WERI-Rb-1 (cell line): Measurements from ENCODE around the gene ANAPC1.
A peak's percentile ranks its signal among the peaks of the same experiment; 100 is the strongest.
"Not testable (repeated sequence)": the region's sequence is repeated elsewhere in the genome, so short reads cannot be mapped to it uniquely, and the experiment has no call there.

Experiments used
- DNase-seq: peaks from one replicate; pipeline ENCODE4 v3.0.0-alpha.2; 2020
- H3K27ac ChIP-seq: fragments of 250-450 bp; sonication (Bioruptor Pico); 2 replicates; pipeline ENCODE4 v1.5.1; 2020; ENCODE audit warnings: mild to moderate bottlenecking, moderate library complexity
- H3K27me3 ChIP-seq: fragments of 250-450 bp; sonication (Bioruptor Pico); 2 replicates; pipeline ENCODE4 v1.5.1; 2021; ENCODE audit warnings: mild to moderate bottlenecking, low read depth, moderate library complexity; ENCODE audit not compliant: insufficient read depth, severe bottlenecking
- H3K36me3 ChIP-seq: fragments of 250-450 bp; sonication (Bioruptor Pico); 2 replicates; pipeline ENCODE4 v1.5.1; 2020; ENCODE audit warnings: mild to moderate bottlenecking, moderate library complexity
- H3K4me3 ChIP-seq: 2 replicates; pipeline ENCODE4 v1.5.1; 2011; ENCODE audit warnings: low read depth, mild to moderate bottlenecking, control low read depth, low read length
- H3K9me3 ChIP-seq: fragments of 250-450 bp; sonication (Bioruptor Pico); 2 replicates; pipeline ENCODE4 v1.5.1; 2021; ENCODE audit warnings: mild to moderate bottlenecking, moderate library complexity; ENCODE audit not compliant: severe bottlenecking
- CTCF ChIP-seq: IDR thresholded peaks from 2 replicates; pipeline ENCODE4 v1.5.1; 2011; ENCODE audit warnings: low read depth, mild to moderate bottlenecking, control low read depth, inconsistent platforms, low read length

ANAPC1 gene

GRCh38 chr2:111896024-111896423 is 12.0 kb upstream of the ANAPC1 start:
- H3K27ac ChIP-seq: no peak overlapping the region

GRCh38 chr2:111884592-111884964 is 585 bp upstream of the ANAPC1 start:
- Histone ChIP-seq H3K9me3 (no peaks in the 10 kb centered on the region), H3K4me3 (peak overlapping the region; percentile 65), H3K27me3 (no peaks in the 10 kb centered on the region), H3K36me3 (no peaks in the 10 kb centered on the region), H3K27ac (peak overlapping the region; percentile 85)
- DNase-seq: no peak
- TF ChIP-seq CTCF: no peak

More at GRCh38 chr2:111896024-111896423, 12.0 kb upstream of the ANAPC1 start:
- Histone ChIP-seq H3K4me3 (no peak overlapping the region), H3K9me3 (no peaks in the 10 kb centered on the region), H3K27me3 (peaks cover 16% of the 10 kb centered on the region), H3K36me3 (no peaks in the 10 kb centered on the region)
- TF ChIP-seq CTCF: no peak
- DNase-seq: no peak

- H3K4me3 ChIP-seq, DNase-seq, H3K27ac ChIP-seq, H3K27me3 ChIP-seq, H3K9me3 ChIP-seq, H3K36me3 ChIP-seq: not testable (repeated sequence)
These were observed 11.2 kb downstream of the ANAPC1 start for GRCh38 chr2:111872806-111873205.

- DNase-seq, H3K4me3 ChIP-seq, H3K27me3 ChIP-seq, H3K9me3 ChIP-seq, H3K27ac ChIP-seq, H3K36me3 ChIP-seq: not testable (repeated sequence)
These were observed 18.9 kb downstream of the ANAPC1 start for GRCh38 chr2:111865124-111865523.

GRCh38 chr2:111860005-111860404 is 24.0 kb downstream of the ANAPC1 start:
- not testable (repeated sequence) for DNase-seq, H3K4me3 ChIP-seq, H3K27me3 ChIP-seq, H3K36me3 ChIP-seq, H3K27ac ChIP-seq, H3K9me3 ChIP-seq

- not testable (repeated sequence) for H3K27me3 ChIP-seq, H3K4me3 ChIP-seq, H3K9me3 ChIP-seq, H3K36me3 ChIP-seq, H3K27ac ChIP-seq, DNase-seq
These were observed 31.4 kb downstream of the ANAPC1 start for GRCh38 chr2:111852544-111852943.

- H3K9me3 ChIP-seq, H3K36me3 ChIP-seq, H3K27ac ChIP-seq, H3K27me3 ChIP-seq, H3K4me3 ChIP-seq: not testable (repeated sequence)
- peak; percentile 26; the same call in 1 of the 2 replicates for TF ChIP-seq CTCF
- DNase-seq: peak; percentile 40
These were observed 33.3 kb downstream of the ANAPC1 start for GRCh38 chr2:111850646-111851045.

- H3K9me3 ChIP-seq, H3K36me3 ChIP-seq, DNase-seq, H3K4me3 ChIP-seq, H3K27me3 ChIP-seq, H3K27ac ChIP-seq: not testable (repeated sequence)
These were observed 44.2 kb downstream of the ANAPC1 start for GRCh38 chr2:111839625-111840282.

GRCh38 chr2:111838992-111839391 is 45.0 kb downstream of the ANAPC1 start:
- not testable (repeated sequence) for H3K36me3 ChIP-seq, DNase-seq, H3K27ac ChIP-seq

GRCh38 chr2:111834221-111834620 is 49.8 kb downstream of the ANAPC1 start:
- H3K27ac ChIP-seq, H3K27me3 ChIP-seq, H3K4me3 ChIP-seq, DNase-seq, H3K36me3 ChIP-seq, H3K9me3 ChIP-seq: not testable (repeated sequence)

More at GRCh38 chr2:111838992-111839391, 45.0 kb downstream of the ANAPC1 start:
- H3K9me3 ChIP-seq, H3K4me3 ChIP-seq, H3K27me3 ChIP-seq: not testable (repeated sequence)

GRCh38 chr2:111830479-111830878 is 53.5 kb downstream of the ANAPC1 start:
- H3K36me3 ChIP-seq, H3K4me3 ChIP-seq, H3K9me3 ChIP-seq, H3K27ac ChIP-seq, DNase-seq, H3K27me3 ChIP-seq: not testable (repeated sequence)

- not testable (repeated sequence) for H3K9me3 ChIP-seq, DNase-seq, H3K36me3 ChIP-seq, H3K27me3 ChIP-seq, H3K27ac ChIP-seq, H3K4me3 ChIP-seq
These were observed 55.7 kb downstream of the ANAPC1 start for GRCh38 chr2:111828217-111828766.
